A673 (cell line): ENCODE results near the gene OR13C5. TPM values are rescaled to one million over a fixed set of nuclear protein-coding genes. Genes with fewer than 3 reads are reported as not detected.

Experiments used
- BruUV-seq: library from RNA; stranded (reverse); fragments of 400-500 nt; replicated peaks from 2 replicates; lab custom pipeline; 2021; lab: Mats Ljungman, UMichigan
- CTCF ChIA-PET: fragments of 300-600 bp; sonication (Branson Sonifier 250); formaldehyde crosslinking; loops from one replicate; lab custom pipeline; 2022; ENCODE audit warnings: antibody characterized with exemption; lab: Charles Lee
- POLR2A ChIA-PET: fragments of 300-600 bp; sonication (Branson Sonifier 250); formaldehyde crosslinking; loops from one replicate; lab custom pipeline; 2022; ENCODE audit warnings: antibody characterized with exemption; ENCODE audit not compliant: low non-redundant PET; lab: Charles Lee
- DNase-seq: peaks from one replicate; pipeline ENCODE4 v3.0.0-alpha.2; 2015; ENCODE audit warnings: low spot score
- H3K27ac ChIP-seq: fragments of 200-600 bp; sonication (generic); 2 replicates; pipeline ENCODE4 v1.5.1; 2016; ENCODE audit warnings: mixed run types, low read depth, mild to moderate bottlenecking, mixed read lengths, antibody characterized with exemption, low read length; ENCODE audit not compliant: poor library complexity, severe bottlenecking
- H3K27me3 ChIP-seq: fragments of 200-600 bp; sonication (generic); replicated peaks from 2 replicates; pipeline ENCODE4 v1.6.1; 2017; ENCODE audit warnings: mixed run types, low read depth, mild to moderate bottlenecking, mixed read lengths, antibody characterized with exemption, low read length; ENCODE audit not compliant: insufficient read depth, poor library complexity
- H3K36me3 ChIP-seq: fragments of 200-600 bp; sonication (generic); 2 replicates; pipeline ENCODE4 v1.6.1; 2016; ENCODE audit warnings: mixed run types, mild to moderate bottlenecking, mixed read lengths, antibody characterized with exemption, low read length; ENCODE audit not compliant: insufficient read depth, poor library complexity, severe bottlenecking
- H3K4me1 ChIP-seq: fragments of 200-600 bp; sonication (generic); 2 replicates; pipeline ENCODE4 v1.6.1; 2017; ENCODE audit warnings: mixed run types, mild to moderate bottlenecking, mixed read lengths, antibody characterized with exemption, low read length; ENCODE audit not compliant: insufficient read depth, poor library complexity, severe bottlenecking
- H3K4me3 ChIP-seq: fragments of 200-600 bp; sonication (generic); 2 replicates; pipeline ENCODE4 v1.5.1; 2016; ENCODE audit warnings: low read depth, mixed run types, mild to moderate bottlenecking, mixed read lengths, low read length; ENCODE audit not compliant: poor library complexity, severe bottlenecking
- H3K9me3 ChIP-seq: fragments of 200-600 bp; sonication (generic); 2 replicates; pipeline ENCODE4 v1.6.1; 2016; ENCODE audit warnings: mixed run types, low read depth, mild to moderate bottlenecking, mixed read lengths, antibody characterized with exemption, low read length; ENCODE audit not compliant: poor library complexity, severe bottlenecking
- CTCF ChIP-seq: fragments of 300-800, 200-600 bp; sonication (generic); conservative IDR thresholded peaks from 2 replicates; pipeline ENCODE4 v1.5.1; 2017; ENCODE audit warnings: low read depth, mild to moderate bottlenecking, antibody characterized with exemption, low read length, moderate library complexity, mixed read lengths
- EZH2 ChIP-seq: fragments of 200-600 bp; sonication (generic); IDR thresholded peaks from 2 replicates; pipeline ENCODE4 v1.6.1; 2017; ENCODE audit warnings: borderline replicate concordance, low read depth, mild to moderate bottlenecking, mixed read lengths, antibody characterized with exemption, low read length; ENCODE audit not compliant: poor library complexity, severe bottlenecking
- intact Hi-C: fragments of 100-400 bp; cut with micrococcal nuclease; formaldehyde crosslinking; loops from one replicate; pipeline ENCODE4 v1.10.0; 2022; ENCODE audit not compliant: unreplicated experiment
- total RNA-seq: library from RNA; stranded (reverse); gene quantifications from 2 replicates; pipeline ENCODE4 v1.2.3, GENCODE V29; 2021

The OR13C5 gene
- total RNA-seq, 1 experiment from 2014 or later = not detected

GRCh38 chr9:104618104-104618503 is 18.9 kb upstream of the OR13C5 start, which contains the start of gene OR13C9:
TSS of gene OR13C9 (minus strand) at chr9:104618204. CDS start at chr9:104618204, 0 bp downstream.
- H3K27me3 ChIP-seq = no peaks in the 10 kb centered on the region
- CTCF ChIA-PET = no interaction called here
- H3K9me3 ChIP-seq = no peaks in the 10 kb centered on the region
- POLR2A ChIA-PET = no interaction called here
- no peaks in the 10 kb centered on the region for H3K4me1 ChIP-seq
- no peak within 1 kb of the TSS for H3K4me3 ChIP-seq
- TF ChIP-seq CTCF (no peak), EZH2 (no peak)
- intact Hi-C loops = no loop called here
- no TSS peak for BruUV-seq
- H3K36me3 ChIP-seq = no peaks in the 10 kb centered on the region
- H3K27ac ChIP-seq = no peak within 1 kb of the TSS
- DNase-seq = no peak

GRCh38 chr9:104617418-104617817 is 18.2 kb upstream of the OR13C5 start:
- ChIA-PET CTCF (no interaction called here), POLR2A (no interaction called here)
- Histone ChIP-seq H3K9me3 (no peaks in the 10 kb centered on the region), H3K27ac (no peak overlapping the region), H3K36me3 (no peaks in the 10 kb centered on the region), H3K4me1 (no peaks in the 10 kb centered on the region), H3K27me3 (no peaks in the 10 kb centered on the region), H3K4me3 (no peak overlapping the region)
- intact Hi-C loops = no loop called here
- BruUV-seq = no TSS peak
- TF ChIP-seq CTCF (no peak), EZH2 (no peak)
- DNase-seq = no peak

- DNase-seq = no peak
- Histone ChIP-seq H3K9me3 (no peaks in the 10 kb centered on the region), H3K4me3 (no peak overlapping the region), H3K36me3 (no peaks in the 10 kb centered on the region), H3K4me1 (no peaks in the 10 kb centered on the region), H3K27ac (no peak overlapping the region), H3K27me3 (no peaks in the 10 kb centered on the region)
- TF ChIP-seq EZH2 = no peak
- no peak for TF ChIP-seq CTCF
- BruUV-seq = no TSS peak
- ChIA-PET CTCF (no interaction called here), POLR2A (no interaction called here)
- intact Hi-C loops = no loop called here
These were observed 12.0 kb upstream of the OR13C5 start for GRCh38 chr9:104611213-104611612.
